SJCRH30 (cell line): ENCODE measurements around the gene CPT1B. TPM values are rescaled to one million over a fixed set of nuclear protein-coding genes. Genes with fewer than 3 reads are reported as not detected.
"Not testable (repeated sequence)": the region's sequence is repeated elsewhere in the genome, so short reads cannot be mapped to it uniquely, and the experiment has no call there.

Experiments
- DNase-seq, 2 experiments: peaks; one replicate each; pipeline ENCODE4 v3.0.0-alpha.2; 2015 to 2020
- H3K27ac ChIP-seq: fragments of 250-450 bp; sonication (Bioruptor Pico); 2 replicates; pipeline ENCODE4 v1.5.1; 2020; ENCODE audit warnings: mild to moderate bottlenecking, moderate library complexity
- H3K27me3 ChIP-seq: fragments of 250-450 bp; sonication (Bioruptor Pico); 2 replicates; pipeline ENCODE4 v1.5.1; 2020; ENCODE audit warnings: mild to moderate bottlenecking, moderate library complexity
- H3K36me3 ChIP-seq: fragments of 250-450 bp; sonication (Bioruptor Pico); 2 replicates; pipeline ENCODE4 v1.5.1; 2020; ENCODE audit warnings: mild to moderate bottlenecking, moderate library complexity
- H3K4me1 ChIP-seq: fragments of 250-450 bp; sonication (Bioruptor Pico); 2 replicates; pipeline ENCODE4 v1.5.1; 2020; ENCODE audit warnings: mild to moderate bottlenecking, moderate library complexity
- H3K4me3 ChIP-seq: fragments of 250-450 bp; sonication (Bioruptor Pico); 2 replicates; pipeline ENCODE4 v1.5.1; 2020; ENCODE audit warnings: mild to moderate bottlenecking, moderate library complexity
- H3K9me3 ChIP-seq: fragments of 250-450 bp; sonication (Bioruptor Pico); replicated peaks from 2 replicates; pipeline ENCODE4 v1.5.1; 2020; ENCODE audit warnings: mild to moderate bottlenecking, moderate library complexity
- total RNA-seq: library from RNA; depleted of rRNA; stranded (reverse); fragments of >200 nt; shearing (Covaris generic); gene quantifications from 2 replicates; pipeline ENCODE4 v1.2.3, GENCODE V29; 2014; rRNA removed

Gene CPT1B
- total RNA-seq, 1 experiment from 2014 or later = 17.1 TPM

GRCh38 chr22:50522208-50522805, 55.9 kb downstream of the CPT1B start:
- Histone ChIP-seq H3K27me3 (no peaks in the 10 kb centered on the region), H3K4me1 (peaks cover 4% of the 10 kb centered on the region; the same call in 1 of the 2 replicates), H3K36me3 (peaks cover 66% of the 10 kb centered on the region), H3K9me3 (no peaks in the 10 kb centered on the region), H3K27ac (no peak overlapping the region), H3K4me3 (no peak overlapping the region)
- no peak for DNase-seq

- Histone ChIP-seq H3K4me3 (no peak overlapping the region), H3K27me3 (no peaks in the 10 kb centered on the region), H3K36me3 (peaks cover 72% of the 10 kb centered on the region), H3K9me3 (no peaks in the 10 kb centered on the region), H3K4me1 (peaks cover 4% of the 10 kb centered on the region; the same call in 1 of the 2 replicates), H3K27ac (no peak overlapping the region)
- DNase-seq = no peak
Measured at GRCh38 chr22:50521710-50522109, 56.5 kb downstream of the CPT1B start.

- no peaks in the 10 kb centered on the region for H3K27me3 ChIP-seq
- H3K4me3 ChIP-seq = no peak overlapping the region
- peaks cover 4% of the 10 kb centered on the region; the same call in 1 of the 2 replicates for H3K4me1 ChIP-seq
- H3K9me3 ChIP-seq = no peaks in the 10 kb centered on the region
- no peak overlapping the region for H3K27ac ChIP-seq
- H3K36me3 ChIP-seq = peaks cover 73% of the 10 kb centered on the region
- no peak for DNase-seq
Measured at GRCh38 chr22:50520826-50521453, 57.3 kb downstream of the CPT1B start.

GRCh38 chr22:50520184-50520583, 58.0 kb downstream of the CPT1B start:
- not testable (repeated sequence) for H3K9me3 ChIP-seq, H3K27ac ChIP-seq, H3K27me3 ChIP-seq, H3K4me3 ChIP-seq, DNase-seq, H3K4me1 ChIP-seq
- H3K36me3 ChIP-seq = peaks cover 73% of the 10 kb centered on the region

- no peaks in the 10 kb centered on the region for H3K27me3 ChIP-seq
- no peaks in the 10 kb centered on the region; the same call in 1 of the 2 replicates for H3K4me1 ChIP-seq
- peaks cover 72% of the 10 kb centered on the region for H3K36me3 ChIP-seq
- no peak overlapping the region for H3K27ac ChIP-seq
- H3K9me3 ChIP-seq = no peaks in the 10 kb centered on the region
- DNase-seq = no peak
- H3K4me3 ChIP-seq = no peak overlapping the region
Measured at GRCh38 chr22:50519151-50519550, 59.1 kb downstream of the CPT1B start.

Other genes starting within 250 kb of the CPT1B start
- gene PPP6R2, start 235.1 kb downstream of the CPT1B start, total RNA-seq = 51.6 and 60.6 TPM in 2 replicates
- gene SBF1, start 103.4 kb downstream of the CPT1B start, total RNA-seq = 90.2 and 100 TPM in 2 replicates
- gene ADM2, start 96.9 kb downstream of the CPT1B start, total RNA-seq = not detected in 2 replicates
- gene MIOX, start 91.6 kb downstream of the CPT1B start, total RNA-seq = not detected in 2 replicates
- 39.2 and 48.8 TPM in 2 replicates for gene LMF2, start 70.7 kb downstream of the CPT1B start, total RNA-seq
- gene NCAPH2, start 70.2 kb downstream of the CPT1B start, total RNA-seq = 87.0 and 94.2 TPM in 2 replicates
- gene SCO2, start 52.8 kb downstream of the CPT1B start, total RNA-seq = 0.71 and 2.1 TPM in 2 replicates
- gene TYMP, start 48.4 kb downstream of the CPT1B start, total RNA-seq = 0.51 and 0.63 TPM in 2 replicates
- 0.05 and 0.10 TPM in 2 replicates for gene KLHDC7B, start 32.5 kb downstream of the CPT1B start, total RNA-seq
- not detected in 2 replicates for gene SYCE3, start 15.5 kb downstream of the CPT1B start, total RNA-seq
- gene CHKB, start 4.4 kb upstream of the CPT1B start, total RNA-seq = 19.9 and 27.7 TPM in 2 replicates
- 0.48 and 0.99 TPM in 2 replicates for gene MAPK8IP2, start 22.4 kb upstream of the CPT1B start, total RNA-seq
- 1.8 TPM in 2 replicates for gene ARSA, start 49.7 kb upstream of the CPT1B start, total RNA-seq
- gene SHANK3, start 94.4 kb upstream of the CPT1B start, total RNA-seq = 0.08 and 0.12 TPM in 2 replicates
- not detected in 2 replicates for gene ACR, start 159.8 kb upstream of the CPT1B start, total RNA-seq
- 17.9 and 19.2 TPM in 2 replicates for gene RABL2B, start 205.2 kb upstream of the CPT1B start, total RNA-seq